Skeletal muscle satellite cell (primary cell): Measurements from ENCODE around the gene ART1. TPM values are rescaled to one million over a fixed set of nuclear protein-coding genes. Genes with fewer than 3 reads are reported as not detected.

ENCODE experiments used
- H3K27me3 ChIP-seq: 2 replicates; pipeline ENCODE4 v1.7.0; 2013; ENCODE audit warnings: low read length; ENCODE audit not compliant: control insufficient read depth, insufficient read depth
- H3K36me3 ChIP-seq: 2 replicates; pipeline ENCODE4 v1.7.0; 2013; ENCODE audit warnings: mild to moderate bottlenecking, control low read depth, low read length; ENCODE audit not compliant: insufficient read depth
- H3K4me1 ChIP-seq: 2 replicates; pipeline ENCODE4 v1.7.0; 2013; ENCODE audit warnings: low read length; ENCODE audit not compliant: control insufficient read depth, insufficient read depth
- H3K4me2 ChIP-seq: 2 replicates; pipeline ENCODE4 v1.7.0; 2013; ENCODE audit warnings: mild to moderate bottlenecking, low read length
- H3K4me3 ChIP-seq: 2 replicates; pipeline ENCODE4 v1.7.0; 2013; ENCODE audit warnings: low read length
- H3K9ac ChIP-seq: 2 replicates; pipeline ENCODE4 v1.7.0; 2013; ENCODE audit warnings: mild to moderate bottlenecking, low read depth, low read length, moderate library complexity
- H3K9me3 ChIP-seq: replicated peaks from 2 replicates; pipeline ENCODE4 v1.7.0; 2013; ENCODE audit warnings: mild to moderate bottlenecking, control low read depth, low read length
- small RNA-seq: library from RNA; depleted of rRNA; stranded (forward); fragments of <200 nt; gene quantifications from one replicate; pipeline ENCODE3, GENCODE V24; 2012

ART1 gene

DNA sequence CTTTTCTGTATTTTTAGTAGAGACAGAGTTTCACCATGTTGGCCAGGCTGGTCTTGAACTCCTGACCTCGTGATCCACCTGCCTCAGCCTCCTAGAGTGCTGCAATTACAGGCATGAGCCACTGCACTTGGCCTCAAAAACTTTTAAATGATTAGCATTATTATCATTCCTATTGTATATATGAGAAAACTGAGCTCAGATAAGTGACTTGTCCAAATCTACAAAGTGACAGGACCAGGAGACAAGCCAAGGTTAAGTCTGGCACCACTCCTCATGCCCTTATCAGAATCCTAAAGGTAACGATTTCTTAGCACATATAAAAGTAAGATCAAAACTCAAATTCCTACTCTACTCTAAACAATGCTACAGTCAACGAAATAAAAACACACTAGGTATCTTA is 58.5 kb downstream of the ART1 start:
- Histone ChIP-seq H3K4me1 (no peaks in the 10 kb centered on the region), H3K4me2 (no peak overlapping the region), H3K36me3 (peaks cover 84% of the 10 kb centered on the region)

GRCh38 chr11:3707176-3707575 is 62.2 kb downstream of the ART1 start:
- peaks cover 7% of the 10 kb centered on the region for H3K4me1 ChIP-seq
- no peaks in the 10 kb centered on the region for H3K9me3 ChIP-seq
- no peak overlapping the region for H3K9ac ChIP-seq
- peaks cover 70% of the 10 kb centered on the region for H3K36me3 ChIP-seq
- no peaks in the 10 kb centered on the region for H3K27me3 ChIP-seq
- no peak overlapping the region for H3K4me3 ChIP-seq
- no peak overlapping the region for H3K4me2 ChIP-seq

More for the DNA sequence above, 58.5 kb downstream of the ART1 start:
- no peak overlapping the region for H3K9ac ChIP-seq
- no peak overlapping the region for H3K4me3 ChIP-seq
- H3K9me3 ChIP-seq: no peaks in the 10 kb centered on the region
- H3K27me3 ChIP-seq: no peaks in the 10 kb centered on the region

- no peak overlapping the region for H3K4me3 ChIP-seq
- peaks cover 71% of the 10 kb centered on the region for H3K36me3 ChIP-seq
- no peak overlapping the region for H3K4me2 ChIP-seq
- no peaks in the 10 kb centered on the region for H3K9me3 ChIP-seq
- H3K4me1 ChIP-seq: peaks cover 7% of the 10 kb centered on the region
- H3K9ac ChIP-seq: no peak overlapping the region
- H3K27me3 ChIP-seq: no peaks in the 10 kb centered on the region
These were observed 65.0 kb downstream of the ART1 start for GRCh38 chr11:3709977-3710376.

- peaks cover 71% of the 10 kb centered on the region for H3K36me3 ChIP-seq
- no peak overlapping the region for H3K4me3 ChIP-seq
- no peak overlapping the region for H3K9ac ChIP-seq
- no peaks in the 10 kb centered on the region for H3K9me3 ChIP-seq
- no peak overlapping the region for H3K4me2 ChIP-seq
- no peaks in the 10 kb centered on the region for H3K27me3 ChIP-seq
- H3K4me1 ChIP-seq: peaks cover 7% of the 10 kb centered on the region
These were observed 65.7 kb downstream of the ART1 start for GRCh38 chr11:3710485-3711259.

DNA sequence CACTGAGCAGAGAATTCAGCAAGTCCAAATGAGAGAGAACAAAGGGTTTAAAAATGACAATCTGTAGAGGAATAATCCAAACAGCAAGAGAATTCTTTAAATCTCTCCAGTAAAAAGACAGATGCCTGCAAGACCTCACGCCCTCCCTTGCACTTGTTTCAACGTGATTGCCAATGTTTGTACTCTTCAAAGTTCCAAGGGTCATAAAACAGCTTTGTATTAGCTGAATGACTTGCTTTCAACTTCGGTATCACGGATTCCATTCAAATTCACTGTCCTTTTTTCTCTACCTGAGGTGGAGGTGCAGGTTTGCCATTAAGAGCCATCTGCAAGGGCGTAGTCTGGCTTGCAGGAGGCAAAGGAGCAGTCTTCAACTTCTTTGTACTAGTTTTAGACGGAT is 67.3 kb downstream of the ART1 start:
- Histone ChIP-seq H3K9ac (no peak overlapping the region), H3K9me3 (no peaks in the 10 kb centered on the region), H3K4me3 (no peak overlapping the region), H3K4me1 (peaks cover 7% of the 10 kb centered on the region), H3K36me3 (peaks cover 71% of the 10 kb centered on the region), H3K27me3 (no peaks in the 10 kb centered on the region), H3K4me2 (no peak overlapping the region)

Small RNA genes within 50 kb of the gene (small RNA-seq; reads per million reads assigned to genes)
- gene RF00019: not detected
